ENCODE data around the gene SAE1. TPM values are rescaled to one million over a fixed set of nuclear protein-coding genes. Genes with fewer than 3 reads are reported as not detected.
A peak's percentile ranks its signal among the peaks of the same experiment; 100 is the strongest.

SAE1 gene
- total and polyA plus RNA-seq, 10 of the 15 experiments (the other 5 are each of a cell fraction or from before 2014, with no cell fraction given) = 62.0 to 246 (median 148) TPM

DNA sequence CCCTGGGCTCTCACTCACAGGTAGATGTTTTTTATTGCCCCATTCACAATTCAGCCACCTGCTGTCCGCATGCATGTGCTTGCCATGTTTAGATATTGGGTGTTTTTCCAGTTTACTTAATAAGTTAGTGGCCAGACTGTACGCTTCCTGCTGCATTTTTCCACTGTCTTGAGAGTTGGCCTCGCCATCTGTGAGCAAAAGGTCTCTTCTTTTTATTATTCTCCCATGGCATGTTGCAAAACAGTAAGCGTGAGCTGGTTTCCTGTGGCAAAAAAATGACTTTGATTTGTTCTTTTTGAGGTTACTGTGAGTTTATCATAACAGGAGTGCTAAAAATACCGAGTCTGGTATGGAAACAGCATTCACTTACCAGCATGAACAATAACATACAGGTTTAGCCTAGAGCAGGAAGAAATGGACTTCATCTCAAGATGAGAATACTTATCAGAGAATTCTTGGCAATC lies 46.0 kb downstream of the SAE1 start:
- H3K4me1 ChIP-seq (ENCODE audit: control insufficient read depth, insufficient read depth, low read length) = peaks cover 8% of the 10 kb centered on the region
- H3K36me3 ChIP-seq (ENCODE audit: control insufficient read depth in 2 of 2, insufficient read depth in 2 of 2, low read length in 1 of 2) = peaks cover 10 to 30% of the 10 kb centered on the region in 2 experiments; a peak in 3 of 4 replicates
- H3K27ac ChIP-seq (ENCODE audit: control insufficient read depth, insufficient read depth) = 0 out of 2 replicates have a peak overlapping the region, but pooled peaks have one; percentile 8
- ChIA-PET RAD21 (ENCODE audit: unreplicated experiment) (no interaction called here), SMC1A (ENCODE audit: uncharacterized antibody, unreplicated experiment) (interaction anchor here (0.9 to 1.9 kb wide), 4 partner anchors 10 to 70 kb away, joined by 3 to 9 read pairs (median 5); partner anchors contain the start of gene ZC3H4), POLR2A (interaction anchor here (0.6 to 1.3 kb wide), 2 partner anchors 22 to 45 kb away, joined by 3 to 5 read pairs; partner anchors contain the start of gene SAE1), CTCF (interaction anchor here (1.6 kb wide), 2 partner anchors 9 to 10 kb away, joined by 4 read pairs; no protein-coding TSS in a partner anchor)
- no peaks in the 10 kb centered on the region for H4K20me1 ChIP-seq (ENCODE audit: control insufficient read depth, insufficient read depth)
- ATAC-seq (no peak), DNase-seq (ENCODE audit: low read depth, low spot score) (no peak), FAIRE-seq (no peak)
- no peak overlapping the region for H3K4me3 ChIP-seq
- peaks cover 2% of the 10 kb centered on the region; the same call in 1 of the 2 replicates for H3K79me2 ChIP-seq (ENCODE audit: control insufficient read depth, insufficient read depth, low read length)
- H2AFZ ChIP-seq (ENCODE audit: control insufficient read depth, low read depth, low read length) = no peak overlapping the region
- H3K9me3 ChIP-seq (replicated peaks; ENCODE audit: control insufficient read depth, insufficient read depth, low read length) = no peaks in the 10 kb centered on the region
- 24% methylated on average over 5 of the region's 5 CpGs for WGBS (ENCODE audit: insufficient coverage, insufficient replicate concordance, low lambda C conversion rate, missing lambda C conversion rate)
- no peak overlapping the region; the same call in 1 of the 2 replicates for H3K4me2 ChIP-seq (ENCODE audit: control insufficient read depth, insufficient read depth)
- H3K9ac ChIP-seq (ENCODE audit: control insufficient read depth, insufficient read depth, low read length) = no peak overlapping the region
- no TSS peak for BruUV-seq (replicated peaks)
- TF ChIP-seq RUNX3 (IDR thresholded peaks at IDR 0.05; ENCODE audit: low read length) (peak; percentile 66), NFYB (IDR thresholded peaks at IDR 0.05; ENCODE audit: insufficient read depth, low read depth, low read length) (no peak), MEF2A (IDR thresholded peaks at IDR 0.05; ENCODE audit: insufficient read depth, low read depth, low read length) (peak; percentile 56; the same call in 1 of the 2 replicates), CHD1 (IDR thresholded peaks at IDR 0.05; ENCODE audit: low read depth, low read length) (no peak)
- H3K27me3 ChIP-seq (replicated peaks in 1 of 2; ENCODE audit: control insufficient read depth in 2 of 2, insufficient read depth in 2 of 2, low read length in 1 of 2) = no peaks in the 10 kb centered on the region
- intact Hi-C loops (cut with micrococcal nuclease; ENCODE audit: unreplicated experiment) (no loop called here), in situ Hi-C loops (cut with MboI) (no loop called here)

DNA sequence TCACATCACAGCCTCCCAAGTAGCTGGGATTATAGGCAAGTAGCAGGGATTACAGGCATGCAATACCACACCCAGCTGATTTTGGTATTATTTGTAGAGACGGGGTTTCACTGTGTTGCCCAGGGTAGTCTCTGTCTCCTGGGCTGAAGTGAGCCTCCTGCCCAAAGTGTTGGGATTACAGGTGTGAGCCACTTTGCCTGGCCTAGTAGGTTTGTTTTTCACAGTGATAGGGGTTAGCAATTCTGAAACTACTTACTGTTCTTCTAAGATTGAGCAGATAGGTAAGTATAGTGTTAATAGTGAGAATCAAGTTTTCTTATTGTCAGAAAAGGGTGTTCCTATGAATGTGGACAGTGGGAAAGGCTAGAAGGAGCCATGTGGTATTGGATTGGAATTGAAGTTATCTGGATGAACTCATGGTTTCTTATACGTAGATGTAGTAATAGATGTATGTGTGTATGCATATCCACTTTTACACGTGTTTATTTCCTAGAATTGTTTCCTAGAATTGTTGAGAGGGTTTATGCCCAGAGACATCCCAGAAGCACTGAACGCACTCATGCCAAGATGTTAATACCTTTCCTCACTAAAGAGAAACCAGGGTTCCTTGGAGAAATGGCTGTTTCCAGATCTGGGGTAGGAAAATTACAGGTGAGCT lies 49.1 kb downstream of the SAE1 start:
- Histone ChIP-seq H3K4me3 (no peak overlapping the region), H3K36me3 (ENCODE audit: control insufficient read depth in 2 of 2, insufficient read depth in 2 of 2, low read length in 1 of 2) (peaks cover 11 to 35% of the 10 kb centered on the region in 2 experiments), H2AFZ (ENCODE audit: control insufficient read depth, low read depth, low read length) (no peak overlapping the region), H3K27ac (ENCODE audit: control insufficient read depth, insufficient read depth) (no peak overlapping the region), H3K4me2 (ENCODE audit: control insufficient read depth, insufficient read depth) (no peak overlapping the region), H3K9ac (ENCODE audit: control insufficient read depth, insufficient read depth, low read length) (no peak overlapping the region), H3K9me3 (replicated peaks; ENCODE audit: control insufficient read depth, insufficient read depth, low read length) (no peaks in the 10 kb centered on the region), H3K4me1 (ENCODE audit: control insufficient read depth, insufficient read depth, low read length) (peaks cover 8% of the 10 kb centered on the region), H3K79me2 (ENCODE audit: control insufficient read depth, insufficient read depth, low read length) (peaks cover 2% of the 10 kb centered on the region; the same call in 1 of the 2 replicates), H3K27me3 (replicated peaks in 1 of 2; ENCODE audit: control insufficient read depth in 2 of 2, insufficient read depth in 2 of 2, low read length in 1 of 2) (no peaks in the 10 kb centered on the region), H4K20me1 (ENCODE audit: control insufficient read depth, insufficient read depth) (no peaks in the 10 kb centered on the region)
- 86% methylated on average over 4 of the region's 4 CpGs for WGBS (ENCODE audit: insufficient coverage, insufficient replicate concordance, low lambda C conversion rate, missing lambda C conversion rate)
- ATAC-seq = no peak
- in situ Hi-C loops (cut with MboI) (no loop called here), intact Hi-C loops (cut with micrococcal nuclease; ENCODE audit: unreplicated experiment) (no loop called here)
- ChIA-PET RAD21 (ENCODE audit: unreplicated experiment) (no interaction called here), CTCF (interaction anchor here (0.6 to 2.1 kb wide), 3 partner anchors 7 to 64 kb away, joined by 5 to 11 read pairs (median 8); no protein-coding TSS in a partner anchor), POLR2A (interaction anchor here (0.8 kb wide), 1 partner anchor 167 kb away, joined by 3 read pairs; no protein-coding TSS in a partner anchor), SMC1A (ENCODE audit: uncharacterized antibody, unreplicated experiment) (interaction anchor here (0.9 to 1.3 kb wide), 2 partner anchors 8 to 30 kb away, joined by 3 read pairs; no protein-coding TSS in a partner anchor)
- no peak for FAIRE-seq
- DNase-seq (ENCODE audit: low read depth, low spot score) = no peak
- TF ChIP-seq RUNX3 (IDR thresholded peaks at IDR 0.05; ENCODE audit: low read length) = no peak
- no peak for TF ChIP-seq MEF2A (IDR thresholded peaks at IDR 0.05; ENCODE audit: insufficient read depth, low read depth, low read length)
- no peak for TF ChIP-seq BRCA1 (IDR thresholded peaks at IDR 0.05; ENCODE audit: low read depth, low read length)
- no peak for TF ChIP-seq TCF7 (IDR thresholded peaks at IDR 0.05; ENCODE audit: borderline replicate concordance)
- TF ChIP-seq RELA (IDR thresholded peaks at IDR 0.05; ENCODE audit: borderline replicate concordance, partially characterized antibody) = no peak
- no peak for TF ChIP-seq DPF2 (IDR thresholded peaks at IDR 0.05)
- no peak for TF ChIP-seq FOXM1 (IDR thresholded peaks at IDR 0.05; ENCODE audit: low read depth, low read length)
- TF ChIP-seq, protein P1, sequence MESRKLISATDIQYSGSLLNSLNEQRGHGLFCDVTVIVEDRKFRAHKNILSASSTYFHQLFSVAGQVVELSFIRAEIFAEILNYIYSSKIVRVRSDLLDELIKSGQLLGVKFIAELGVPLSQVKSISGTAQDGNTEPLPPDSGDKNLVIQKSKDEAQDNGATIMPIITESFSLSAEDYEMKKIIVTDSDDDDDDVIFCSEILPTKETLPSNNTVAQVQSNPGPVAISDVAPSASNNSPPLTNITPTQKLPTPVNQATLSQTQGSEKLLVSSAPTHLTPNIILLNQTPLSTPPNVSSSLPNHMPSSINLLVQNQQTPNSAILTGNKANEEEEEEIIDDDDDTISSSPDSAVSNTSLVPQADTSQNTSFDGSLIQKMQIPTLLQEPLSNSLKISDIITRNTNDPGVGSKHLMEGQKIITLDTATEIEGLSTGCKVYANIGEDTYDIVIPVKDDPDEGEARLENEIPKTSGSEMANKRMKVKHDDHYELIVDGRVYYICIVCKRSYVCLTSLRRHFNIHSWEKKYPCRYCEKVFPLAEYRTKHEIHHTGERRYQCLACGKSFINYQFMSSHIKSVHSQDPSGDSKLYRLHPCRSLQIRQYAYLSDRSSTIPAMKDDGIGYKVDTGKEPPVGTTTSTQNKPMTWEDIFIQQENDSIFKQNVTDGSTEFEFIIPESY (IDR thresholded peaks at IDR 0.05) = no peak
- no peak for TF ChIP-seq KAT2A (conservative IDR thresholded peaks at IDR 0.05; ENCODE audit: control insufficient read depth, low read depth, low read length)
- TF ChIP-seq SREBF1 (IDR thresholded peaks at IDR 0.05; ENCODE audit: low read length) = no peak
- no peak for TF ChIP-seq ASH2L (IDR thresholded peaks at IDR 0.05; ENCODE audit: borderline replicate concordance, low read depth)
- no peak for TF ChIP-seq HDAC2 (IDR thresholded peaks at IDR 0.05)
- no peak for TF ChIP-seq ATF7 (IDR thresholded peaks at IDR 0.05; ENCODE audit: low read depth)
- TF ChIP-seq NBN (IDR thresholded peaks at IDR 0.05) = no peak
- TF ChIP-seq YBX1 (IDR thresholded peaks at IDR 0.05) = no peak
- BruUV-seq (replicated peaks) = no TSS peak

Measured in GM12878 (cell line).